GM12878 (cell line): ENCODE data around the gene EIF2S2. TPM values are rescaled to one million over a fixed set of nuclear protein-coding genes. Genes with fewer than 3 reads are reported as not detected.

Experiments
- ATAC-seq: fragments of 200-7000 bp; cut with Tn5 transposase; 3 replicates; pipeline ENCODE4 v1.9.1; 2020; ENCODE audit warnings: mild to moderate bottlenecking, moderate library complexity
- BruUV-seq: library from RNA; stranded (reverse); fragments of 400-500 nt; replicated peaks from 2 replicates; lab custom pipeline; 2021; lab: Mats Ljungman, UMichigan
- CTCF ChIA-PET: fragments of 300-600 bp; sonication (Branson Sonifier 250); formaldehyde crosslinking; extraction: SDS; loops from one replicate; lab custom pipeline; 2021; ENCODE audit warnings: inconsistent platforms; lab: Yijun Ruan, JAX
- POLR2A ChIA-PET: fragments of 350-600 bp; formaldehyde crosslinking; extraction: SDS; loops from one replicate; lab custom pipeline; 2021; ENCODE audit warnings: inconsistent platforms; lab: Charles Lee
- RAD21 ChIA-PET: fragments of 300-600 bp; sonication (Branson Sonifier 250); formaldehyde crosslinking; loops from one replicate; lab custom pipeline; 2023; ENCODE audit warnings: antibody characterized with exemption; ENCODE audit not compliant: unreplicated experiment; lab: Charles Lee
- SMC1A ChIA-PET: fragments of 300-600 bp; sonication (Branson Sonifier 250); formaldehyde crosslinking; loops from one replicate; lab custom pipeline; 2023; ENCODE audit not compliant: unreplicated experiment, uncharacterized antibody; lab: Charles Lee
- DNase-seq: peaks from one replicate; pipeline ENCODE4 v3.0.0-alpha.2; 2011; ENCODE audit warnings: low read depth, low spot score
- FAIRE-seq: peaks from 3 replicates; lab custom pipeline; 2011; peaks lifted over from hg19 to GRCh38; lab: Jason Lieb, UNC
- H2AFZ ChIP-seq: 2 replicates; pipeline ENCODE4 v1.6.0; 2011; ENCODE audit warnings: low read depth, low read length, control low read depth; ENCODE audit not compliant: control insufficient read depth
- H3K27ac ChIP-seq: 2 replicates; pipeline ENCODE4 v1.5.1; 2011; ENCODE audit warnings: control low read depth; ENCODE audit not compliant: control insufficient read depth, insufficient read depth
- H3K27me3 ChIP-seq, 2 experiments: replicated peaks in 1 of 2; 2 replicates each; pipeline versions ENCODE4 v1.6.0 to v1.6.1; 2011; ENCODE audit warnings: low read length in 1 of 2; ENCODE audit not compliant: control insufficient read depth in 2 of 2, insufficient read depth in 2 of 2
- H3K36me3 ChIP-seq, 2 experiments: 2 replicates each; pipeline ENCODE4 v1.5.1; 2011; ENCODE audit warnings: low read length in 1 of 2; ENCODE audit not compliant: control insufficient read depth in 2 of 2, insufficient read depth in 2 of 2
- H3K4me1 ChIP-seq: 2 replicates; pipeline ENCODE4 v1.6.1; 2011; ENCODE audit warnings: mild to moderate bottlenecking, low read length, moderate library complexity, mixed read lengths; ENCODE audit not compliant: control insufficient read depth, insufficient read depth
- H3K4me2 ChIP-seq: 2 replicates; pipeline ENCODE4 v1.6.0; 2011; ENCODE audit warnings: control low read depth; ENCODE audit not compliant: control insufficient read depth, insufficient read depth
- H3K4me3 ChIP-seq: fragments of 200-600 bp; sonication (generic); 2 replicates; pipeline ENCODE4 v1.5.1; 2016
- H3K79me2 ChIP-seq: 2 replicates; pipeline ENCODE4 v1.6.0; 2011; ENCODE audit warnings: low read length; ENCODE audit not compliant: control insufficient read depth, insufficient read depth
- H3K9ac ChIP-seq: 2 replicates; pipeline ENCODE4 v1.8.0; 2011; ENCODE audit warnings: low read length, control low read depth, mixed read lengths; ENCODE audit not compliant: control insufficient read depth, insufficient read depth
- H3K9me3 ChIP-seq: replicated peaks from 3 replicates; pipeline ENCODE4 v1.5.1; 2011; ENCODE audit warnings: mild to moderate bottlenecking, low read length; ENCODE audit not compliant: control insufficient read depth, insufficient read depth
- H4K20me1 ChIP-seq: 2 replicates; pipeline ENCODE4 v1.6.0; 2011; ENCODE audit not compliant: control insufficient read depth, insufficient read depth
- CHD4 ChIP-seq: fragments of 200-600 bp; sonication (generic); IDR thresholded peaks from 2 replicates; pipeline ENCODE4 v1.6.1; 2016; ENCODE audit warnings: mild to moderate bottlenecking
- CREB1 ChIP-seq: IDR thresholded peaks from 2 replicates; pipeline ENCODE4 v1.6.1; 2012; ENCODE audit warnings: low read depth, mild to moderate bottlenecking, inconsistent platforms
- ETV6 ChIP-seq, 2 experiments: fragments of 450-650 bp in 1 of 2; IDR thresholded peaks in 1 of 2; conservative IDR thresholded peaks in 1 of 2; 2 replicates each; pipeline ENCODE4 v1.6.1; 2014; ENCODE audit warnings: antibody characterized with exemption in 1 of 2, borderline replicate concordance in 1 of 2, low read depth in 1 of 2, mild to moderate bottlenecking in 1 of 2, moderate library complexity in 1 of 2
- JUND ChIP-seq: IDR thresholded peaks from 2 replicates; pipeline ENCODE4 v1.6.1; 2012; ENCODE audit warnings: low read depth, mild to moderate bottlenecking, low read length, improper control_type of control experiment, moderate library complexity
- LARP7 ChIP-seq: fragments of 450-650 bp; IDR thresholded peaks from 2 replicates; pipeline ENCODE4 v1.6.1; 2017; ENCODE audit warnings: mild to moderate bottlenecking
- RB1 ChIP-seq: fragments of 450-650 bp; formaldehyde crosslinking; IDR thresholded peaks from 2 replicates; pipeline ENCODE4 v1.6.1; 2017; ENCODE audit warnings: mild to moderate bottlenecking, borderline replicate concordance
- RELA ChIP-seq: fragments of 450-650 bp; IDR thresholded peaks from 2 replicates; pipeline ENCODE4 v1.8.0; 2014; ENCODE audit warnings: borderline replicate concordance; ENCODE audit not compliant: partially characterized antibody
- SMAD1 ChIP-seq: fragments of 450-650 bp; IDR thresholded peaks from 2 replicates; pipeline ENCODE4 v1.6.1; 2018; ENCODE audit warnings: mild to moderate bottlenecking, low read depth; ENCODE audit not compliant: partially characterized antibody
- SMARCA5 ChIP-seq: fragments of 450-650 bp; IDR thresholded peaks from 2 replicates; pipeline ENCODE4 v1.6.1; 2017; ENCODE audit warnings: mild to moderate bottlenecking
- WGBS: methylation state at CpG from one replicate; pipeline ENCODE4 v1.1.6; 2016; ENCODE audit warnings: low lambda C conversion rate; ENCODE audit not compliant: insufficient replicate concordance, insufficient coverage; ENCODE audit errors: missing lambda C conversion rate; 5-methylcytosine and 5-hydroxymethylcytosine counted together
- in situ Hi-C: fragments of 300-500 bp; cut with MboI; formaldehyde crosslinking; loops from 9 replicates; pipeline ENCODE4 v1.14.3; 2018; ENCODE audit warnings: mixed read lengths
- intact Hi-C: fragments of 100-400 bp; cut with micrococcal nuclease; formaldehyde crosslinking; loops from one replicate; pipeline ENCODE4 v1.14.2; 2022; ENCODE audit not compliant: unreplicated experiment
- polyA plus RNA-seq, 11 experiments: library from polyadenylated mRNA; depleted of rRNA in 4 of 11; unstranded in 6 of 11; stranded (reverse) in 5 of 11; fragments of >200 nt; fragmentation: Nextera tagmentation in 4 of 11; fragmentation: Illumina TruSeq in 1 of 11; extraction: Ambion mirVana in 4 of 11; extraction: Trizol in 1 of 11; gene quantifications; 1 replicate in 1 of 11; 2 replicates in 10 of 11; pipeline versions ENCODE4 v1.2.1 to v1.2.3, GENCODE V29; 2011 to 2016; ENCODE audit warnings: inconsistent platforms in 2 of 11, missing spikeins in 2 of 11, low read depth in 1 of 11
- total RNA-seq, 4 experiments: library from RNA; depleted of rRNA in 3 of 4; stranded (reverse); fragments of >200 nt in 3 of 4; fragmentation: Illumina TruSeq in 1 of 4; extraction: Trizol in 1 of 4; gene quantifications; 2 replicates each; pipeline versions ENCODE4 v1.2.1 to v1.2.3, GENCODE V29; 2013 to 2021
- TF ChIP-seq, protein P1 (sequence below): fragments of 450-650 bp; formaldehyde crosslinking; IDR thresholded peaks from 2 replicates; pipeline ENCODE4 v1.5.0; 2022; ENCODE audit warnings: mild to moderate bottlenecking, missing genetic modification characterization
- TF ChIP-seq, protein P2 (sequence below): fragments of 450-650 bp; IDR thresholded peaks from 2 replicates; pipeline ENCODE4 v1.6.1; 2017; ENCODE audit warnings: mild to moderate bottlenecking
- TF ChIP-seq, protein P3 (sequence below): fragments of 450-650 bp; IDR thresholded peaks from 2 replicates; pipeline ENCODE4 v1.6.1; 2017; ENCODE audit warnings: mild to moderate bottlenecking, moderate library complexity
- TF ChIP-seq, protein P4 (sequence below): IDR thresholded peaks from 2 replicates; pipeline ENCODE4 v1.6.1; 2012; ENCODE audit warnings: low read depth, low read length, improper control_type of control experiment
- TF ChIP-seq, protein P5 (sequence below): IDR thresholded peaks from 2 replicates; pipeline ENCODE4 v1.6.1; 2011; ENCODE audit warnings: low read depth, mild to moderate bottlenecking, low read length, moderate library complexity, borderline replicate concordance; ENCODE audit errors: extremely low read depth

Gene EIF2S2
- total and polyA plus RNA-seq, 10 of the 15 experiments (the other 5 are each of a cell fraction or from before 2014, with no cell fraction given) = 60.2 to 153 (median 84.3) TPM

DNA sequence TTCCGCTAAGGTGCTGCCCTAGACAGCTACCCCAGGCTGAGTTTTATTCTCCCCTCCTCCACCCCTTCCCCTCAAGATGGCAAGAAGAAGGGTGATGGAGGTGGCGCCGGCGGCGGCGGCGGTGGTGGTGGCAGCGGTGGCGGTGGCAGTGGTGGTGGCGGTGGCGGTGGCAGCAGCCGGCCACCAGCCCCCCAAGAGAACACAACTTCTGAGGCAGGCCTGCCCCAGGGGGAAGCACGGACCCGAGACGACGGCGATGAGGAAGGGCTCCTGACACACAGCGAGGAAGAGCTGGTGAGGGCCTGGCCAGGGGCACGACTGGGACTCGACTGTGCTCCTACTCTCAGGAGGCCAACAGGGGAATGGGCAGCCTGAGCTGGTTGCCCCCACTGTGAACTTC is 35.1 kb downstream of the EIF2S2 start:
- Histone ChIP-seq H3K4me3 (no peak overlapping the region), H3K9me3 (no peaks in the 10 kb centered on the region), H3K27me3 (no peaks in the 10 kb centered on the region), H4K20me1 (0 out of 2 replicates have a peak, but pooled peaks cover 3% of the 10 kb centered on the region), H3K4me1 (no peaks in the 10 kb centered on the region), H3K36me3 (peaks cover 29 to 43% of the 10 kb centered on the region in 2 experiments), H3K27ac (no peak overlapping the region), H3K9ac (no peak overlapping the region), H3K4me2 (no peak overlapping the region), H2AFZ (no peak overlapping the region), H3K79me2 (no peaks in the 10 kb centered on the region)
- TF ChIP-seq RELA = no peak
- TF ChIP-seq, protein P1, sequence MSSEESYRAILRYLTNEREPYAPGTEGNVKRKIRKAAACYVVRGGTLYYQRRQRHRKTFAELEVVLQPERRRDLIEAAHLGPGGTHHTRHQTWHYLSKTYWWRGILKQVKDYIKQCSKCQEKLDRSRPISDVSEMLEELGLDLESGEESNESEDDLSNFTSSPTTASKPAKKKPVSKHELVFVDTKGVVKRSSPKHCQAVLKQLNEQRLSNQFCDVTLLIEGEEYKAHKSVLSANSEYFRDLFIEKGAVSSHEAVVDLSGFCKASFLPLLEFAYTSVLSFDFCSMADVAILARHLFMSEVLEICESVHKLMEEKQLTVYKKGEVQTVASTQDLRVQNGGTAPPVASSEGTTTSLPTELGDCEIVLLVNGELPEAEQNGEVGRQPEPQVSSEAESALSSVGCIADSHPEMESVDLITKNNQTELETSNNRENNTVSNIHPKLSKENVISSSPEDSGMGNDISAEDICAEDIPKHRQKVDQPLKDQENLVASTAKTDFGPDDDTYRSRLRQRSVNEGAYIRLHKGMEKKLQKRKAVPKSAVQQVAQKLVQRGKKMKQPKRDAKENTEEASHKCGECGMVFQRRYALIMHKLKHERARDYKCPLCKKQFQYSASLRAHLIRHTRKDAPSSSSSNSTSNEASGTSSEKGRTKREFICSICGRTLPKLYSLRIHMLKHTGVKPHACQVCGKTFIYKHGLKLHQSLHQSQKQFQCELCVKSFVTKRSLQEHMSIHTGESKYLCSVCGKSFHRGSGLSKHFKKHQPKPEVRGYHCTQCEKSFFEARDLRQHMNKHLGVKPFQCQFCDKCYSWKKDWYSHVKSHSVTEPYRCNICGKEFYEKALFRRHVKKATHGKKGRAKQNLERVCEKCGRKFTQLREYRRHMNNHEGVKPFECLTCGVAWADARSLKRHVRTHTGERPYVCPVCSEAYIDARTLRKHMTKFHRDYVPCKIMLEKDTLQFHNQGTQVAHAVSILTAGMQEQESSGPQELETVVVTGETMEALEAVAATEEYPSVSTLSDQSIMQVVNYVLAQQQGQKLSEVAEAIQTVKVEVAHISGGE (CRISPR knock-in tag) = no peak
- TF ChIP-seq, protein P2, sequence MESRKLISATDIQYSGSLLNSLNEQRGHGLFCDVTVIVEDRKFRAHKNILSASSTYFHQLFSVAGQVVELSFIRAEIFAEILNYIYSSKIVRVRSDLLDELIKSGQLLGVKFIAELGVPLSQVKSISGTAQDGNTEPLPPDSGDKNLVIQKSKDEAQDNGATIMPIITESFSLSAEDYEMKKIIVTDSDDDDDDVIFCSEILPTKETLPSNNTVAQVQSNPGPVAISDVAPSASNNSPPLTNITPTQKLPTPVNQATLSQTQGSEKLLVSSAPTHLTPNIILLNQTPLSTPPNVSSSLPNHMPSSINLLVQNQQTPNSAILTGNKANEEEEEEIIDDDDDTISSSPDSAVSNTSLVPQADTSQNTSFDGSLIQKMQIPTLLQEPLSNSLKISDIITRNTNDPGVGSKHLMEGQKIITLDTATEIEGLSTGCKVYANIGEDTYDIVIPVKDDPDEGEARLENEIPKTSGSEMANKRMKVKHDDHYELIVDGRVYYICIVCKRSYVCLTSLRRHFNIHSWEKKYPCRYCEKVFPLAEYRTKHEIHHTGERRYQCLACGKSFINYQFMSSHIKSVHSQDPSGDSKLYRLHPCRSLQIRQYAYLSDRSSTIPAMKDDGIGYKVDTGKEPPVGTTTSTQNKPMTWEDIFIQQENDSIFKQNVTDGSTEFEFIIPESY = no peak
- no peak for TF ChIP-seq CREB1
- no peak for TF ChIP-seq SMARCA5
- no peak for TF ChIP-seq SMAD1
- TF ChIP-seq CHD4 = no peak
- no peak for TF ChIP-seq JUND
- TF ChIP-seq RB1 = no peak
- TF ChIP-seq LARP7 = no peak
- TF ChIP-seq, protein P3, sequence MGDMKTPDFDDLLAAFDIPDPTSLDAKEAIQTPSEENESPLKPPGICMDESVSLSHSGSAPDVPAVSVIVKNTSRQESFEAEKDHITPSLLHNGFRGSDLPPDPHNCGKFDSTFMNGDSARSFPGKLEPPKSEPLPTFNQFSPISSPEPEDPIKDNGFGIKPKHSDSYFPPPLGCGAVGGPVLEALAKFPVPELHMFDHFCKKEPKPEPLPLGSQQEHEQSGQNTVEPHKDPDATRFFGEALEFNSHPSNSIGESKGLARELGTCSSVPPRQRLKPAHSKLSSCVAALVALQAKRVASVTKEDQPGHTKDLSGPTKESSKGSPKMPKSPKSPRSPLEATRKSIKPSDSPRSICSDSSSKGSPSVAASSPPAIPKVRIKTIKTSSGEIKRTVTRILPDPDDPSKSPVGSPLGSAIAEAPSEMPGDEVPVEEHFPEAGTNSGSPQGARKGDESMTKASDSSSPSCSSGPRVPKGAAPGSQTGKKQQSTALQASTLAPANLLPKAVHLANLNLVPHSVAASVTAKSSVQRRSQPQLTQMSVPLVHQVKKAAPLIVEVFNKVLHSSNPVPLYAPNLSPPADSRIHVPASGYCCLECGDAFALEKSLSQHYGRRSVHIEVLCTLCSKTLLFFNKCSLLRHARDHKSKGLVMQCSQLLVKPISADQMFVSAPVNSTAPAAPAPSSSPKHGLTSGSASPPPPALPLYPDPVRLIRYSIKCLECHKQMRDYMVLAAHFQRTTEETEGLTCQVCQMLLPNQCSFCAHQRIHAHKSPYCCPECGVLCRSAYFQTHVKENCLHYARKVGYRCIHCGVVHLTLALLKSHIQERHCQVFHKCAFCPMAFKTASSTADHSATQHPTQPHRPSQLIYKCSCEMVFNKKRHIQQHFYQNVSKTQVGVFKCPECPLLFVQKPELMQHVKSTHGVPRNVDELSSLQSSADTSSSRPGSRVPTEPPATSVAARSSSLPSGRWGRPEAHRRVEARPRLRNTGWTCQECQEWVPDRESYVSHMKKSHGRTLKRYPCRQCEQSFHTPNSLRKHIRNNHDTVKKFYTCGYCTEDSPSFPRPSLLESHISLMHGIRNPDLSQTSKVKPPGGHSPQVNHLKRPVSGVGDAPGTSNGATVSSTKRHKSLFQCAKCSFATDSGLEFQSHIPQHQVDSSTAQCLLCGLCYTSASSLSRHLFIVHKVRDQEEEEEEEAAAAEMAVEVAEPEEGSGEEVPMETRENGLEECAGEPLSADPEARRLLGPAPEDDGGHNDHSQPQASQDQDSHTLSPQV = no peak
- TF ChIP-seq, protein P4, sequence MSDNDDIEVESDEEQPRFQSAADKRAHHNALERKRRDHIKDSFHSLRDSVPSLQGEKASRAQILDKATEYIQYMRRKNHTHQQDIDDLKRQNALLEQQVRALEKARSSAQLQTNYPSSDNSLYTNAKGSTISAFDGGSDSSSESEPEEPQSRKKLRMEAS = no peak
- TF ChIP-seq, protein P5, sequence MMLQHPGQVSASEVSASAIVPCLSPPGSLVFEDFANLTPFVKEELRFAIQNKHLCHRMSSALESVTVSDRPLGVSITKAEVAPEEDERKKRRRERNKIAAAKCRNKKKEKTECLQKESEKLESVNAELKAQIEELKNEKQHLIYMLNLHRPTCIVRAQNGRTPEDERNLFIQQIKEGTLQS = no peak
- no peak for TF ChIP-seq ETV6 (conservative IDR thresholded peaks at IDR 0.05 in 1 of 2, IDR thresholded peaks at IDR 0.05 in 1 of 2; ENCODE audit: borderline replicate concordance in 1 of 2, low read depth in 1 of 2)
- SMC1A ChIA-PET = interaction anchor here (0.9 kb wide), 1 partner anchor 137 kb away, joined by 3 read pairs; no protein-coding TSS in a partner anchor
- in situ Hi-C loops = no loop called here
- FAIRE-seq = no peak
- DNase-seq = no peak
- CTCF ChIA-PET = no interaction called here
- ATAC-seq = no peak
- BruUV-seq = no TSS peak
- intact Hi-C loops = no loop called here
- POLR2A ChIA-PET = no interaction called here
- RAD21 ChIA-PET = no interaction called here
- WGBS = 97% methylated on average over 20 of the region's 20 CpGs
